ENCODE results near the gene TMEM50B. TPM values are rescaled to one million over a fixed set of nuclear protein-coding genes. Genes with fewer than 3 reads are reported as not detected.

The TMEM50B gene
- polyA plus RNA-seq, 3 donors: 33.8 to 43.0 (median 38.2) TPM

DNA sequence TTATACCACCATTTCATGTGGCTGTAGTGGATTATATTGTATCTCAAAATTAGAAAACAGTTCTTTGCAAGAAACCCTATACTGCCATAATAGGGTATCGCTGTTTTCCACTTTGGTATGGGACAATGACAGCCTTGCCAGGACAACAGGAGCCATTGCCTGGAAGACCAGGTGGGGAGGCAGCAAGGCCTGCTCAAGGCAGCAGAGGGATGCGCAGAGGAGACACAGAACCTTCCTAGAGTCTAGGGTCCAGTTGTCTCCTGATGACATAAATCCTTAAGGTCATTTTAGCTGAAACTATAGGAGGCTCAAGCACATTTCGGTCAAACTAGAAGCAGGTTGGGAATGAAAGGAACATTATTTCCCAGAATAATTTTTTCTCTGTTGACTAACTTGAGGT, 48.9 kb downstream of the TMEM50B start:
- H3K36me3 Mint-ChIP-seq: peaks cover 75 to 96% of the 10 kb centered on the region in 2 donors
- no peak overlapping the region for H3K4me2 ChIP-seq (replicated peaks; ENCODE audit: extremely low read depth, low read length, poor library complexity, severe bottlenecking)
- peaks cover 0 to 3% (median 2%) of the 10 kb centered on the region in 3 donors for H3K27me3 Mint-ChIP-seq (ENCODE audit: low read depth in 3 of 3)
- H3K9ac ChIP-seq (ENCODE audit: insufficient read depth, low read length, poor library complexity, severe bottlenecking): no peak overlapping the region
- WGBS (ENCODE audit: insufficient coverage): 89% methylated on average over 1 of the region's 3 CpGs
- H3K36me3 ChIP-seq (replicated peaks in 1 of 2; ENCODE audit: control insufficient read depth in 1 of 2, insufficient read depth in 2 of 2, low read length in 2 of 2): peaks cover 92 to 99% of the 10 kb centered on the region in 2 donors
- H3K27ac Mint-ChIP-seq: peak overlapping the region in 2 of 7 donors; percentile 10 to 78
- intact Hi-C loops (cut with micrococcal nuclease): loop anchor here in 1 of 2 donors (5.0 kb wide), 1 partner anchor 69 kb away; no protein-coding TSS in a partner anchor
- peaks cover 0 to 2% (median 0%) of the 10 kb centered on the region in 7 donors for H3K9me3 Mint-ChIP-seq
- H4K20me1 ChIP-seq (ENCODE audit: insufficient read depth, low read length): peaks cover 100% of the 10 kb centered on the region
- H3K4me3 Mint-ChIP-seq: no peak overlapping the region
- H3K27ac ChIP-seq (ENCODE audit: low read depth in 1 of 2, low read length in 2 of 2): peak overlapping the region in 1 of 2 donors; percentile 46
- H3K4me1 Mint-ChIP-seq: peaks cover 43% of the 10 kb centered on the region
- H3K4me3 ChIP-seq (replicated peaks in 1 of 3; ENCODE audit: low read depth in 2 of 3, low read length in 3 of 3): no peak overlapping the region
- no peak for DNase-seq
- H3K4me1 ChIP-seq (ENCODE audit: control insufficient read depth in 1 of 2, insufficient read depth in 2 of 2, low read length in 2 of 2): peaks cover 42 to 50% of the 10 kb centered on the region in 2 donors
- peaks cover 80% of the 10 kb centered on the region for H3K79me2 ChIP-seq (ENCODE audit: insufficient read depth, low read length)
- no peaks in the 10 kb centered on the region for H3K27me3 ChIP-seq (ENCODE audit: control insufficient read depth in 2 of 2, insufficient read depth in 2 of 2, low read length in 2 of 2)
- H2AFZ ChIP-seq (ENCODE audit: insufficient read depth, low read depth, low read length, poor library complexity, severe bottlenecking): no peak overlapping the region
- TF ChIP-seq, protein P1, sequence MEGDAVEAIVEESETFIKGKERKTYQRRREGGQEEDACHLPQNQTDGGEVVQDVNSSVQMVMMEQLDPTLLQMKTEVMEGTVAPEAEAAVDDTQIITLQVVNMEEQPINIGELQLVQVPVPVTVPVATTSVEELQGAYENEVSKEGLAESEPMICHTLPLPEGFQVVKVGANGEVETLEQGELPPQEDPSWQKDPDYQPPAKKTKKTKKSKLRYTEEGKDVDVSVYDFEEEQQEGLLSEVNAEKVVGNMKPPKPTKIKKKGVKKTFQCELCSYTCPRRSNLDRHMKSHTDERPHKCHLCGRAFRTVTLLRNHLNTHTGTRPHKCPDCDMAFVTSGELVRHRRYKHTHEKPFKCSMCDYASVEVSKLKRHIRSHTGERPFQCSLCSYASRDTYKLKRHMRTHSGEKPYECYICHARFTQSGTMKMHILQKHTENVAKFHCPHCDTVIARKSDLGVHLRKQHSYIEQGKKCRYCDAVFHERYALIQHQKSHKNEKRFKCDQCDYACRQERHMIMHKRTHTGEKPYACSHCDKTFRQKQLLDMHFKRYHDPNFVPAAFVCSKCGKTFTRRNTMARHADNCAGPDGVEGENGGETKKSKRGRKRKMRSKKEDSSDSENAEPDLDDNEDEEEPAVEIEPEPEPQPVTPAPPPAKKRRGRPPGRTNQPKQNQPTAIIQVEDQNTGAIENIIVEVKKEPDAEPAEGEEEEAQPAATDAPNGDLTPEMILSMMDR (IDR thresholded peaks at IDR 0.05): no peak
- no peaks in the 10 kb centered on the region for H3K9me3 ChIP-seq (replicated peaks in 1 of 2; ENCODE audit: control insufficient read depth in 1 of 2, insufficient read depth in 1 of 2, low read length in 2 of 2)

DNA sequence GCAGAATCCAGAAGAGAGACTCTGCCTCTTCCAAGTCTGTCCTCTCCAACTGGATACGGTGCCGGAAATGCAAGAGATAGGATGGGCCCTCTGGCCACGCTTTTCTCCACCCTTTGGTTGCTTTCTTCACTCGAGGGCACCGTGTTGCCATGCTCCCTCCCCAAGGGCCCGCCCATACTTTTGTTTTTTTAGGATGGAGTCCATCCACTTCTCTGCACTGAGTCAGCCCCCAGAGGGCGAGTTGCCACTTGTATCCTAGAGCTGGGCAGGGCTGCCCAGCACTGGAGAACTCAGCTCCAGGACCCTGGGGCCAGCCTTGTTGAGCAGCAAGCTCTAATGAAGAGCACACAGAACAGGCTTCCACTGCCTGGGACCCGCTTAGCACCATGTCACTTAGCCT, 51.1 kb downstream of the TMEM50B start:
- Mint-ChIP-seq H3K27ac (peak overlapping the region in 3 of 7 donors; percentile 30 to 81 (median 79)), H3K9me3 (peaks cover 0 to 2% (median 0%) of the 10 kb centered on the region in 7 donors), H3K36me3 (peaks cover 82 to 96% of the 10 kb centered on the region in 2 donors), H3K4me3 (no peak overlapping the region), H3K4me1 (peaks cover 24% of the 10 kb centered on the region), H3K27me3 (ENCODE audit: low read depth in 3 of 3) (peaks cover 0 to 3% (median 1%) of the 10 kb centered on the region in 3 donors)
- Histone ChIP-seq H3K4me3 (replicated peaks in 1 of 3; ENCODE audit: low read depth in 2 of 3, low read length in 3 of 3) (no peak overlapping the region), H3K4me2 (replicated peaks; ENCODE audit: extremely low read depth, low read length, poor library complexity, severe bottlenecking) (no peak overlapping the region), H3K79me2 (ENCODE audit: insufficient read depth, low read length) (peaks cover 95% of the 10 kb centered on the region), H3K27me3 (ENCODE audit: control insufficient read depth in 2 of 2, insufficient read depth in 2 of 2, low read length in 2 of 2) (no peaks in the 10 kb centered on the region), H3K27ac (ENCODE audit: low read depth in 1 of 2, low read length in 2 of 2) (peak overlapping the region in 1 of 2 donors; percentile 26), H3K36me3 (replicated peaks in 1 of 2; ENCODE audit: control insufficient read depth in 1 of 2, insufficient read depth in 2 of 2, low read length in 2 of 2) (peaks cover 98 to 100% of the 10 kb centered on the region in 2 donors), H3K4me1 (ENCODE audit: control insufficient read depth in 1 of 2, insufficient read depth in 2 of 2, low read length in 2 of 2) (peaks cover 24 to 31% of the 10 kb centered on the region in 2 donors), H4K20me1 (ENCODE audit: insufficient read depth, low read length) (peaks cover 100% of the 10 kb centered on the region), H3K9me3 (replicated peaks in 1 of 2; ENCODE audit: control insufficient read depth in 1 of 2, insufficient read depth in 1 of 2, low read length in 2 of 2) (no peaks in the 10 kb centered on the region), H2AFZ (ENCODE audit: insufficient read depth, low read depth, low read length, poor library complexity, severe bottlenecking) (no peak overlapping the region), H3K9ac (ENCODE audit: insufficient read depth, low read length, poor library complexity, severe bottlenecking) (no peak overlapping the region)
- intact Hi-C loops (cut with micrococcal nuclease): loop anchor here in 1 of 2 donors (5.0 kb wide), 1 partner anchor 86 kb away; no protein-coding TSS in a partner anchor
- DNase-seq: no peak
- 98% methylated on average over 7 of the region's 8 CpGs for WGBS (ENCODE audit: insufficient coverage)
- TF ChIP-seq, protein P1 (IDR thresholded peaks at IDR 0.05): no peak
